Activated CD8-positive, alpha-beta memory T cell treated with anti-CD3 and anti-CD28 coated beads, Interleukin-2, amount 50 U/mL, for 24 hours (primary cell): ENCODE measurements around the gene VDR.
"Not testable (repeated sequence)": the region's sequence is repeated elsewhere in the genome, so short reads cannot be mapped to it uniquely, and the experiment has no call there.

Experiments used
- DNase-seq: peaks from one replicate; pipeline ENCODE4 v3.0.0-alpha.2; 2020; ENCODE audit errors: extremely low read depth

Gene VDR

DNA sequence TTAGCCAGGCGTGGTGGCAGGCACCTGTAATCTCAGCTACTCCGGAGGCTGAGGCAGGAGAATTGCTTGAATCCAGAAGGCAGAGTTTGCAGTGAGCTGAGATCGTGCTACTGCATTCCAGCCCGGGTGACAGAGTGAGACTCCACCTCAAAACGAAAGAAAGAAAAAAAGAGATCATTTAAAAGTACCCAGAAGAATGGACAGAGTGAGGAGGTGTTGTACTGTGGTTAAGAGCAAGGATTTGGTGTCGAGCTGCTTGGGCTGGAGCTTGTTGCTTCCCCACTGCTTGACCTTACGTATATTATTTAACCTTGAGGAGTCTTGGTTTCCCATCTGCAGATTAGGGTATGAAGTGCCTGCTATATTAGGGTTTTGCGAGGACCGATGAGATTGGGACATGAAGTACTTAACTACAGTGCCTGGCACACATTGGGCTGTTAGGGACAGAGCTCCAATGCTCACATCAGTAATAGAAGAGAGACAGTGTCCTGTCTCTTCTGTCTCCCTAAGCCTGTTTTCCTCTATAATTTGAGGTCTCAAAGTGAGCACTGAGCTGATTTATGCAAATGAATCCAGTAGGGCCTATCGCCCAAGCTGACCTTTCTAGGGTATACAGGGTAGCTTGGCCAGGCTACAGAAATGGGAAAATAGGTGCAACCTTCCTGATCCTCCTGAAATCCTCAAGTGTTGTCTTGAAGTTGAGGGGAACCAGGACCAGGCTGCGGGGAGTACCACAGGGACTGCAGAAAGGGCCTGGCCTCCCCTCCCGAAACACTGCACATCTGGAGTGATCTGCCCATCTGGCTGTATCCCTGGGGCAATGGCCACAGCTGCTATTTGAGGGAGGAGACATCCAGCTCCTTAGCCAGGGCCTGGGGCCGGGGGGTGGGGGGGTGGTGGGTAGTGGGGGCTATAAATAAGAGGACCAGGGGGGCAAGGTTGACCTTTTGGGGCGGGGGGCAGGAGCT, 76.5 kb downstream of the VDR start:
- no peak for DNase-seq

DNA sequence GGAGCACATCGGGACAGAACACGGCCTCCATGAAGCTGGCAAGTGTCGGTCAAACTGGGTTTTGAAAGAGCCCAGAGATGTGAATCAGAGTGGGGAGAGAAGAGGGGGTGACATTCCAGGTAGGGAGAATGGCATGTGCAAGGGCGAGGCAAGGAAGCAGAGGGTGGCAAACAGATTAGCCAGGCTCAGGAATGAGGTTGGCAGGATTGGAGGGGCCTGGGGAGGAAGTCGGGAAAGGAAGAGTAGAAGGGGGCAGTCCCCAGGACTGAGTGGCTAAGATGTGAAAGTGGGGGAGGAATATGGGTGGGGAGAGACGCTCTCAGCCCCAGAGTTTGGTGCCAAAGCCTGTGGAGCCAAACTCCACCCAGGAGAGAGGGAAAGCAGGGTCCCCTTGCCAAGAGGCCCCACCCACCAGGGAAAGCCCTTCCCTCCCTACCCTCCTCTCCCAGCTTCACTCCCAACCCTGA, 79.6 kb downstream of the VDR start:
- no peak for DNase-seq

DNA sequence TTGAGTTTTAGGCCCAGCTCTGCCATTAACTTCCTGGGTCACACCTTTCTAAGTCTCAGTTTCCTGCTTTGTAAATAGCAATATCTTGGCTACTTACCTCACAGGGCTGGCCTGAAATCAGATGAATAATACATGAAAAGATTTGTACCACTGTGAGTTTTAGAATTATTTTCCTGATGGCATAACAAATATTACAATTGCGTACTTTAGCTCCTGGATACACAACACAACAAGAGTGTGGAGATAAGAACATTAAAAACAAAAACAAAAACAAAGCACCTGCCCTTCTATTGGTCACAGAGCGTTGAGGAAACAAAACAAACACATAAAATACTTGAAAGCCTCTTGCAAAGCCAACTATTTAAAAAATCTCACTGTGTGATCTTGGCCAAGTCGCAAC, 80.2 kb downstream of the VDR start:
- no peak for DNase-seq

DNA sequence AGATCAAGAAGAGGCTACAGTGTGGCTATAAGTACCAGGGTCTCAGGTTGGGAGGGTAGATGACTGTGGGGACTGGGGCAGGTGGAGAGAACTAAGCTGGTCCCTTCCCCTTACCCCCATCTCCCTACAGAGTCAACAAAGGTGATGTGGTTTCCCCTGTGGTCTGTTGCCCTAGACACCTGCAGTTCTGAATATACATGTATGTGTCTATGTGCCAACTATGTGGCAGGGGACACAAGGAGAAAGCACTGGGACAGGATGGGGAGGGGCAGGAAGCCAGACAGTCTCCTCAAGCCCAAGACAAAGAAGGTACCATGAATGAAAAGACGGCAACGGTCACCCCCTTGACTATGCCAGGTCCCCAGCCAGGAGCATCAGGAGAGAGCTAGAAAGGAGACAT, 80.6 kb downstream of the VDR start:
- no peak for DNase-seq

DNA sequence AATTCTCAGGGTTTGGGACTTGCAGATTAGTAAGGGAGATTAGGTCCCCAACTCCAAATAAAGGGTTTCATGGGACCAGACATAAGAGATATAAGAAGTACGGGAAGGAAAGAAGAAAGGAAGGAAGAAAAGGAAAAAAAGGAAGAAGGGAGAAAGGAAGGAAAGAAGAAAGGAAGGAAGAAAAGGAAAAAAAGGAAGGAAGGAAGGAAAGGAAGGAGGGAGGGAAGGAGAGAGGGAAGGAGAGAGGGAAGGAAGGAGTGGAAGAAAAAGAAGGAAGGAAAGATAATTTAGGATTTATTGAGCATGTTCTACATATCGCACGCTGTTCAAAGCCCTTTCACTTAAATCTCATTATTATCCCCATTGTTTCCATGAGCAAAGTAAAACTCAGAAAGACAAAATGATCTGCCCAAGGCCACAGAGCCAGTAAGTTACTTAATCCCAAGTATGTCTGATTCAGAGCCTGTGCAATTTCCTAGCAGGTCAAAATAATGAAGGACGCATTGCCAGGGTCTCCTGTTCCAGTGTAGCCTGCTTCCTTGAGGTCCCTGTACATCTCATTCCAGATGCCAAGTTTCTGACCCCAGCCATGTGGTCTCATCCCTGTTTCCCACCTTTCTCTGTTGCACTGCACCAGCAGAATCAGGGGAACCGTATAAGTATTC, 81.2 kb downstream of the VDR start:
- DNase-seq: no peak

DNA sequence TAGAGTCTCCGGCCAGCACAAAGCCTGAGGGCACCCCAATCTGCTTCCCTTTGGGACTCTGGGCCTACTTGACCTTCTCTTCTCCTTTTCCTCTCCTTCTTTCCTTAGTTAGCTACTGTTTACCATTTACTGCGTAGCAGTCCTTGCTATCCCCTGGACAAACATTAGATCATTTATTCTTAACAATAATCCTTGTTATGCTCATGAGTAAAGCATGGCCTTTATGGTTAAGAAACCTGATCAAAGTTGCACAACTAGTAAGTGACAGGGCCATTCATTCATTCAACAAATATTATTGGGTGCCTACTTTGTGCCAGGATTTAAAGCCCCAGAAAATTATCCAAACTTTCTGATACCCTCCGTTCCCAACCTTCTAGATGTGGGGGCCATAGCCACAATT, 81.9 kb downstream of the VDR start:
- no peak for DNase-seq

DNA sequence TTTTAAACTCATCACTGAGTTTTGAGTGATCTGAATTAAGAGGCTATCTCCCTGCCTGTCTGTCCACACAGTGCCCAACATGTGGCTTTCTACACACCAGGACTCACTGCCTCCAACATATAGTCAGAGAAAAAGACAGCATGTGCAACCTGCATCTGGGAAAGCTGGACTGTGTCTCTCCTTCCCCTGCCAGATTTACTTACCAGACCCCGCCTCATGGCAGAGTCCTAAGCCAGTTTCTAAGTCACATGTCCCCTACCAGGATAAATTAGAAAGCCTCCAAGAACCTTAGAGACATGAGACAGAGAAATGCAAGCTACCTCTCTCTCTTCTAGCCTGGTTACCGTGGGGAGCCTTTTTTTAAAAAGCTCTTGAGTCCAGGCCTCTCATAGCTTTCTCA, 82.4 kb downstream of the VDR start:
- DNase-seq: no peak

DNA sequence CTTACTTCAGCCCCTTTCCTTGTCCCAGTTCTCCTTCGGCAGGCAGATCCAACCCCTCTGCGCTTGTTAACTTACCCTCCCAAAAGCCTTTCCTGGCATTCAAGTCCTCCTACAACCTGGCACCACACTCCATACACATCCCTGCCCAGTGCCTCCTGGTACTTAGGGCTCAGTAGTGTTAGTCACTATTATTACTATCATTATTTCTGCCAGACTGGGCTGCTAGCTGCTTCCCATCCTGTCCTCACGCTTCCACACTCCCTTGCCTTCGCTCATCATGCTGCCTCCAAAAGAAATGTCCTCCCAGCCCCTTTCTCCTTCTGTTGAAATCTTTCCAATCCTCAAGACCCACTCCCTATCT, 83.5 kb downstream of the VDR start:
- no peak for DNase-seq

DNA sequence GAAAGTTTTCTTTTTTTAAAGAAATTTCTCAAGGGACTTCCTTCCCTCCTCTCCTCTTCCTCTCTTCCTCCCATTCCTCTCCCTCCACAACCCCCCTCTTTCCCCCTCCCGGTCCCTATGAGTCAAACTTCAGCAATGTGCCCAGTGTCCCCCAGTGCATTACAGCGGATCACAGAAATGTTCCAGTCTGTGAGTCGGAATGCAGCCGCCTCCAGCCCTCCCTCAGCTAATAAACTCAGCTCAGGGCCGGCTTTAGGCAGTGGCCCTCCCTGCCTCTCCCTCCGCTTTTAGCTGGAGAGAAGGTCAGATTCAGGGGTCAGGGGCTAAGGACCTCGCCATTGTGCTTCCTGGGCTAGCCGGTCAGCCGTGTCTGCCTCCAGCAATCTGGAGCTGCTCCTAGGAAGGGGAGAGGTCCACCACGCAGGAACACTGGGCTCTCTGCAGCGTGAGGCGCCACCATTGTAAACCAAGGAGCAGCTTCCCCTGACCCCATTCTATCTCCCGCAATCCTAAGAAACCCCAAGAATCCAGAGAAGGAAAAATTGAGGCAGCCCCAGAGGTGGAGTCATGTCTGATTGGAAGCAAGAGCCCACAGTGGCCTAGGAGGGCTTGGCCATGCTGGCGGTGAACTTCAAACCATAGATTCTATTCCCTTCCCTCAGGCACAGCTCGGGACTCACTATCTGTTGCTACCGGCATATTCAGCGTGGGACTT, 84.0 kb downstream of the VDR start:
- no peak for DNase-seq

DNA sequence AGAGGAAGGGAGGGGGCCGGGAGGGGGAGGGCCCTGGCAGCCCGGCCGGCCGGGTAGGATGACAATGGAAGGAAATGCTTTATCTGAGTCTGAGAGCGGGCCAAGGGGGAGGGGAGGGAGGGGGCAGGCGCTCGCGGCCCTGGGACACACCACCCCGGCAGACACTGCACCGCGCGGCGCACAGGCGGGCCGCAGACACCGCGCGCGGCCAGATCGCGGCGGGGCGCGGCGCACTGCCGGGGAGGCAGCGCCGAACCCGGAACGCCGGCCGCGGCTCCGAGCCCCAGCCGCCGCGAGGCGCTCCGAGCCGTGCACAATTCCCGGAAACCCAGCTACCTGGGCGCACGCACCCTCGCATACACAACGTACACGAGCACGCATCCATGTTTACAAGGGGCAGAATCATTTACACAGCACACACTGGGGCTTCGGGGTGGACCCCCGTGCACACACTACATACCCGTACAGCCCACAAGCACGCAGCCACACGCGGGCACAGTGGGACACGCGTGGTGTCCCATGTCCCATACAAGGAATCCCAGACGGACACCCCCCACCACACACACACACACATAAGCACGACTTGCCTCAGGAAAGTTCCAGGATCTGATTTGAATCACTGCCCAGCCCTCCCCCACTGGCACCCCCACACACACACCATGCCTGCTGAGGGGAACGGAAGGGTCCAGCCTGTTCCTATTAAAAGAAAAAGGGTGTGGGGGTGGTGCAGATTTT, 84.7 kb downstream of the VDR start, which contains the start of gene HDAC7:
HDAC7 (minus strand) TSS at position 8 of the 735 bp plus-strand sequence. CDS start 118 bp downstream, outside the sequence.
- DNase-seq: no peak

DNA sequence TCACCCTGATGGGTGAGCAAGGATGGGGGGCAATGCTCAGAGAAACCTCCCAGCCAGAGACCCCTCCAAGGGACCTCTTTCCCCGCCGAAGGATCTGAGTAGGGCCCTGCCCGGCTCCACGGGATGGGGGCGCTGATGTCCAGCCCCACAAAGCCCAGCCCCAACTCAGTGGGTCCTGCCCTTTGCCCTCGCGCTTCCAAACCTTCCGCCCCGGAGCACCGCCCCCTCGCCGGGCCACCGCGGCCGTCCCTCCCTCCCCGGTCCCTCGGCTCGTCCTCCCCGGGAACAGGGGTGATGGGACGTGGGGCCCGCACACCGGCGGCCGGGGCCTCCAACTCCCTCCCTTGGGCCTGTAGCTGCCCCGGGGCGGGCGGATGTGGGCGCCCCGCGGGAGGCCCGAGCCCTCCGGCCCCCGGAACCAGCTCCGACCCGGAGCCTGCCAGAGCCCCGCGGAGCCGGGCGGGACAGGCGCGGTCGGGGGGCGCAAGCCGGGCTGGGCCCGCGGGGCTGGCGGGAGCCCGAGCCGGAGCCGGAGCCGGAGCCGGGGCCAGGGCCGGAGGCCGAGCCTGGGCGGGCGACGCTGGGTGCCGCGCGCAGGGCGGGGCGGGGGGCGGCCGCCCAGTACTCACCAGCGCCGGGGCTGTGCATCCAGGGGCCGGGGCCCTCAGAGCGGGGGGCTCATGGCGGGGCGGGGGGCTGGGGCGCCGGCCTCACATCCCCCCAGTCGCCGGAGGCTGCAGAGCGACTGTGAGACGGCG, 85.5 kb downstream of the VDR start:
- no peak for DNase-seq

DNA sequence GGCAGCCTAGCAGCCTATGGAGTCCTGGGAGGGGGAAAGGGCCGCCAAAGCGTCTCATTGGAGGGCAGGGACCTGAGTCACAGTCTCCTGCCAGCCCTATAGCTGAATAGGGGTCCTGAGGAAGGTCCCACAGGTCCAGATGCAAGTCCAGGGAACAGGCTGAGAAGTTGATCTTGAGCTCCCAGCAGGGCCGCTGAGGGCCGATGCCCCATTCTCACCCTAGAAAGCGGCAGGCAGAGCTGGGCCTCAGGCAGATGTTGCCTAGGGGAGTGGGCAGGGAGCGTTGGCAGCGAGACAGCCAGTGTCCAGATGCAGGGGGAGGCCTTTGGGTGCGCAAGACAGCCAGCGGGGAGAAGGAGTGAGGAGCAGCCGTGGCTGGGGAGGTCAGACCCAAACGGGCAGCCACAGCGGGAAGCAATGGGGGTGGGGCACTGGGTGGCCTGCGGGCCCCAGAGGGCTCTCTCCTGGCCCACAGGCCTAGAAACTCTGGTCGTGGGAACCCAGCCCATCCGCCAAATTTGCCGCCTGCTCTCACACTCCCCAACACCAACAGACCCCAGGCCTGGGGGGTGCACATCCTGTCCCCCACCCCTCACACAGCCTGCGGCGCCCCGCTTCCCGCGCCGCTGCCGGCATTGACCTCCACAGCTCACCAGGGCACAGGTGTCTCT, 86.2 kb downstream of the VDR start:
- DNase-seq: no peak

DNA sequence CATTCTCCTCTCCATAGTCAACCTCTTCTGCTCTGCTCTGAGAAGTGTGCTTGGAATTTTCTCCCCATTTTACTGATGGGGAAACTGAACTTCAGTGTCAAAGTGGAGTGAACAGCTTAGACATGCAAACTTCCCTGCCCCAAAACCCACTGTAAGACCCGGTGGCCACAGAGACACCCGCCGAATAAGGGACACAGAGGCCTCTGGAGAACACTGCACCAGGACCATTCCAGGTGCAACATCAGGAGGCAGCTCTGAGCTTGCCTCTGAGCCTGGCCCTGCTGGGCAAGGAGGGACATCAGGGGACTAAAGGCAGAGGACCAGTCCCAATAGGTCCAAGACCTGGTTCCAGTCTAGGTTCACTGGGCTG, 86.8 kb downstream of the VDR start:
- no peak for DNase-seq

DNA sequence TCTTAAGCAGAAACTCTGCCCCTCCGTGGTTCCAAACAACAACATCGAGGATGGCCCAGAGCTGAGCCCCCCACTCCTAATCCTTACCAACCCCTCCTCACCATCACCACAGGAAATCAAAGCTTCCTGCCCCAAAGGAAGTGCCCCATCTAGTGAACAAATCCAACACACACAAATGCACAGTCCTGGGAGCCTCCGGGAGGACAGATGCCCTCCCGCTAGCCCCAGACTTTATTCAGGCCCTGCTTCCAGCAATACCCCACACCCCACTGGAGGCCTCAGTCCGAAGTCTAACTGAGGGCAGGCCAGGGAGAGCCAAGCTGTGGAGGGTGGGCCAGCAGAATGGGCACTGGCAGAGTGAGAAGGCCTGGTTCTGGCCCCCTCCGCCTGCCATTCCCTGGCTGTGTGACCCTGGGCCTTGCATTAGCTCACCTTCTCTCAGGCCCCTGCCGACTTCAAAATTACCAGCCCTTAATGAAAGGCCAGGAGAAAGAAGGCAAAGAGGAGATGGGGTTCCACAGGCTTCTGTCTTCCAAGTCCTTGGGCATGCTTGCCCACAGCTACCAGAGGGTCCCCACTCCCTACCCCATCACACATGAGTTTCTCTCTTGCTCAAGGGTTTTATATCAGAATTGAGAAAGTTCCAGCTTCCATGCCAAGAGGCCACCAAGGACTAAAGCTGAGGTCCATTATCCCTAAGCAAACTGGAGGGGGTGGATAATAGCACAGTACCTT, 87.4 kb downstream of the VDR start:
- DNase-seq: no peak

DNA sequence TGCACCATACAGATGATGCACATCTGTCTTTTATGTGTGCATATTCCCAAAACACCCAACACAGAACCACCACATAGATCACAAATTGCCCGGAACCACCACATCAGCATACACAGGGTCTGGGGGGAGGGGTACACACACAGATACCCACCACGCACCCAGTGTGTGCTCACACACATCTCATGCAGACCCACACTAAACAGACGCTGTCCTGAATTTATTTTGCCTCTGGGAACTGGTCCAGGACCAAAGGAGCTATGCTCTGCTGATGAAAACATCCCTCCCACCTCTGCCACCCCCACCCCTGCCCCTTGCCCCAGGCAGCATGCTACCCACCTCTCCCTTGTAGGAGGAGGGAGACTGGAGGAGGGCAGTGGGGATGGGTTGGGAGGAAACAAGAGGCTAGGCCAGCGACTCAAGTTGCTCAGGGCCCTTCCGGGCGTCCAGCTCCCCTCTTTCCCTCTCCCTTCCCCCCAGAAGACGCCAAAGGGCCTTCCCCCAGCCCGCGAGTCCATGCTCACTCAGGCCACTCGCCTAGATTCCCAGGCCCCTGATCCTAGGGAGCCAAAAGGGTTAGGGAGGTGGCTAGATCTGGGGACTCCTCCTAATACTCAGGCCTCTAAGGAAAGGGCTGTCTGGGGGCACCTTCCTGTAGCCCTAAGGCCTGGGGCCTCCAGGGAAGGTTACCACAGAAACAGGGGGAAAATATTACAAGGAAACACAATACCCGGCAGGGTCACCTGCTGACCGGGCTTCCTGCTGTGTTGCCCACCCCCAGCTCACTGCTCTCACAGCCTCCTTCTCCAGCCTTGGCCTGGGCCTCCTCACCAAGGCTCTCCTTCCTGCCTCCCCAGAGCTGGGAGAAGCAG, 88.2 kb downstream of the VDR start:
- DNase-seq: no peak

DNA sequence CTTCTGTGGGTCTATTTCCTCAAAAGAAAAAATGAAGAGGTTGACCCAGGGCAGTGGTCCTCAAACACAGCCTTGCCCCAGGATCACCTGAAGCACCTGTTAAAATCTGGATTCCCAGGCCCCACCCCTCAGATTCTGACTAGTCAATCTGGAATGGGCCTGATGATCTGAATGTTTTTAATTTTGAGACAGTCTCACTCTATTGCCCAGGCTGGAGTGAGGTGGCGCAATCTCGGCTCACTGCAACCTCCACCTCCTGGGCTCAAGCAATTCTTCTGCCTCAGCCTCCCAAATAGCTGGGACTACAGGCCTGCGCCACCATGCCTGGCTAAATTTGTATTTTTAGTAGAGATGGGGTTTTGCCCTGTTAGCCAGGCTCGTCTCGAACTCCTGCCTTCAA, 89.3 kb downstream of the VDR start:
- DNase-seq: not testable (repeated sequence)

DNA sequence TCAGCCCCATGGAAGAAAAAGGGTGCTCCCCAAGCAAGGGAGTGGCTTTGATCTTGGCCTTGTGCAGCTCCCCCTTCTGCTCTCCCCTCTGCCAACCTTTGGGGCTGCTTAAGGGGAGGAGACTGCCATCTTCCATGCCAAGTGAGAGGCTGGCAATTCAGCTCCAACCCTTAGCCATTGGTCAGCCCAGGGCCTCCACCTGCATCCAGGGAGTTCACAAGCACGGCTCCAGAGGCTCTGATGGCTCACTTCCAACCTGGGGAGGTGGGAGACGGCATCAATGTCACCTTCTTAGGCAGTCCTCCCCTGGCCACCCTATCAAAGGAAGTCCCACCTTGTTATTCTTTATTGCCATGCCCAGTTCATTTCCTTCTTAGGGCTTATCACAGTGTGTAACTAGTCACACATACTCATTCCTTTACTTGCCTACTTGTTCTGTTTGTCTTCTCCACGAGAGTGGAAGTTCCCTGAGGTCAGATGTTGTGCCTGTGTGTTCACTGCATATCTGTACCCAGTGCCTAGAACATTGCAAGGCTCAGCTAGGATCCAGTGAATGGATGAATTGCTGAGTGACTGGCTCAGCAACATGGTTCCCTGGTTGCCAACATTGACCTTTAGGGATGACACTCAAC, 90.1 kb downstream of the VDR start:
- DNase-seq: no peak

DNA sequence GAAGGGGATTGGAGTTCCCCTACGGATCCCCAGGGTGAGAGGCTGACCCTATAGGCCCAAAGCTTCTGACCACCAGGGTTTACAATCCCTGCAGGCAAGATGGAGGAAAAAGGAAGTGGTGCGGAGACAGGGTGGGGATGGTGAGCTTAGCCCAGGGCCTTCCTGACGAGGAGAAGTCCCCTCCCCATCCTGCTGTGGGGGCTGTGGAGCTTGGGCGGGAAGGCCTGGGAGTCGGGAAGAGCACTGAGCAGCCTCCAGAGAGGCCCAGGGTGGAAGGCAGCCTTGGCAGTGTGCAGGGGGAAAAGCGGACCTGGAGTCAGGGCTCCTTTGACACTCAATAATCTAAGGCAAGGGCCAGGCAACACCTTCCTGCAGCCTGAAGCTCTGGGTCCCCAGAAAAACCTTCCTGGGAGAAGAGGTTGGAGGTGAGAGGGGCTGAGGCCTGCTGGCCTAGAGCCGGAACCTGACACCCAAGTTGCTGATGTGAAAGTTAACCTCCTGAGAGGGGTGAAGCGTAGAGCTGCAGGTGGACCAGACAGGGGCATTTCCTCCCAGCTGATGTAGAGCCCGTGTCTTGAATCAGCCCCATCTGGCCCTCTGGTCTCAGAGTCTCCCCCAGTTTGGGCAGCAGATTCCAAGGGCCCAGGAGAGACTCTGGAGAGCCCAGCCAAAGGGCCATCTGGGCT, 91.1 kb downstream of the VDR start:
- no peak for DNase-seq
